Nephron (organoid): ENCODE measurements around the gene ISX.
"Not testable (repeated sequence)": the region's sequence is repeated elsewhere in the genome, so short reads cannot be mapped to it uniquely, and the experiment has no call there.

ENCODE experiments used
- H3K27ac Mint-ChIP-seq, 3 experiments: 2 replicates each; pipeline ENCODE4 v1.8.0; 2020; ENCODE audit warnings: mixed read lengths in 3 of 3, mild to moderate bottlenecking in 2 of 3, moderate library complexity in 1 of 3
- H3K27me3 Mint-ChIP-seq: 2 replicates; pipeline ENCODE4 v1.8.0; 2021; ENCODE audit warnings: low read depth, mild to moderate bottlenecking, moderate library complexity, mixed read lengths
- H3K36me3 Mint-ChIP-seq: 2 replicates; pipeline ENCODE4 v1.8.0; 2020; ENCODE audit warnings: low read depth, mixed read lengths
- H3K4me1 Mint-ChIP-seq: 2 replicates; pipeline ENCODE4 v1.8.0; 2020; ENCODE audit warnings: mixed read lengths
- H3K4me3 Mint-ChIP-seq, 3 experiments: 2 replicates each; pipeline ENCODE4 v1.8.0; 2020; ENCODE audit warnings: mild to moderate bottlenecking in 3 of 3, mixed read lengths in 3 of 3, moderate library complexity in 2 of 3
- H3K9me3 Mint-ChIP-seq: 2 replicates; pipeline ENCODE4 v1.8.0; 2020; ENCODE audit warnings: mixed read lengths
- TF ChIP-seq, protein P1 (sequence below), 3 experiments: fragments of 200-600 bp; sonication (generic); IDR thresholded peaks; one replicate each; pipeline ENCODE4 v1.5.0; 2021; ENCODE audit warnings: antibody characterized with exemption in 3 of 3; ENCODE audit not compliant: unreplicated experiment in 3 of 3

ISX gene

DNA sequence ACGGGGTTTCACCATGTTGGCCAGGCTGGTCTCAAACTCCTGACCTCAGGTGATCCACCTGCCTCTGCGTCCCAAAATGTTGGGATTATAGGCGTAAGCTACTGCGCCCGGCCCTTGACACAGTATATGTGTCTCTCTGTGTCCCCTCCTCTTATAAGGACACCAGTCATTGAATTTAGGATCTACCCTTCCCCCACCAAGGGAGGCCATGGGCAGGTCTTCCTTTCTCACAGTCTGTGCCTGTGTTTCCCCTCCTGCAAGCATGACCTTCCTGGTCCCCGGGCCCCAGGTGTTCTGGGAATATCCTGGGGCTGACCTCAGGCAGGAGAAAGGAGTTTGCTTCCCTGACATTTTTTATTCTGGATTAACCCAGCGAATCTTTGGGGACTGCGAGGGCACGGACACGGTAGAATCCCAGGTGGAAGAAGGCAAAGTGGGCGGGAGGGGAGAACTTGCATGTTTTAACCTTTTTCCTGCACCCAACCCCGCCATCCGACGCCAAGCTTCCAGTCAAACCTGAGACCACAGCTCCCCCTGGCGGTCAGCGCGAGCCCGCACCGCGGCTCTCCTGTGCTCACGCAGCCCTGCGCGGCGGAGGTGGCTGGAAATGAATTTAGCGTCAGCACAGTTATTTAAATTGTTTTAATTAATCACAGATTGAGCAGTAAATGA, 42.1 kb upstream of the ISX start:
- Mint-ChIP-seq H3K36me3 (no peaks in the 10 kb centered on the region), H3K27ac (peak overlapping the region in 2 of 3 experiments; percentile 53 to 60), H3K9me3 (peaks cover 12% of the 10 kb centered on the region)

DNA sequence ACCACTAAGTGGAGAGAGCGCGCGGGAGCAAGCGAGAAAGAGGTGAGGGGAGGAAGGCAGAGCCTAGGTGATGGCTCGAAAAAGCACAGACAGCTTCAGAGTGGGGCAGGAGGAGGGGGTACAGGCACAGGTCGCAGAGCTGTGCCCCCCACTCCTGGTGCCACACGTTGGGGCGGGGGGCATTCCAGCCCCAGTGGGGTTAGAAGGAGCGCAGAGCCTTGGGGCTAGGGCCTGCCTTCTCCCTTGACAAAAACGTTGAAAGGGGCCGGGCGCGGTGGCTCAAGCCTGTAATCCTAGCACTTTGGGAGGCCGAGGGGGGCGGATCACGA, 41.6 kb upstream of the ISX start:
- Mint-ChIP-seq H3K36me3 (no peaks in the 10 kb centered on the region), H3K4me3 (no peak overlapping the region), H3K27me3 (peaks cover 53% of the 10 kb centered on the region), H3K4me1 (peaks cover 12% of the 10 kb centered on the region), H3K9me3 (peaks cover 14% of the 10 kb centered on the region), H3K27ac (peak overlapping the region in 2 of 3 experiments; percentile 53 to 60)
- TF ChIP-seq, protein P1, sequence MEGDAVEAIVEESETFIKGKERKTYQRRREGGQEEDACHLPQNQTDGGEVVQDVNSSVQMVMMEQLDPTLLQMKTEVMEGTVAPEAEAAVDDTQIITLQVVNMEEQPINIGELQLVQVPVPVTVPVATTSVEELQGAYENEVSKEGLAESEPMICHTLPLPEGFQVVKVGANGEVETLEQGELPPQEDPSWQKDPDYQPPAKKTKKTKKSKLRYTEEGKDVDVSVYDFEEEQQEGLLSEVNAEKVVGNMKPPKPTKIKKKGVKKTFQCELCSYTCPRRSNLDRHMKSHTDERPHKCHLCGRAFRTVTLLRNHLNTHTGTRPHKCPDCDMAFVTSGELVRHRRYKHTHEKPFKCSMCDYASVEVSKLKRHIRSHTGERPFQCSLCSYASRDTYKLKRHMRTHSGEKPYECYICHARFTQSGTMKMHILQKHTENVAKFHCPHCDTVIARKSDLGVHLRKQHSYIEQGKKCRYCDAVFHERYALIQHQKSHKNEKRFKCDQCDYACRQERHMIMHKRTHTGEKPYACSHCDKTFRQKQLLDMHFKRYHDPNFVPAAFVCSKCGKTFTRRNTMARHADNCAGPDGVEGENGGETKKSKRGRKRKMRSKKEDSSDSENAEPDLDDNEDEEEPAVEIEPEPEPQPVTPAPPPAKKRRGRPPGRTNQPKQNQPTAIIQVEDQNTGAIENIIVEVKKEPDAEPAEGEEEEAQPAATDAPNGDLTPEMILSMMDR (IDR thresholded peaks at IDR 0.05; ENCODE audit: unreplicated experiment in 3 of 3) = no peak

More for the DNA sequence above, 42.1 kb upstream of the ISX start:
- Mint-ChIP-seq H3K4me3 (peak overlapping the region in 1 of 3 experiments; percentile 1), H3K4me1 (peaks cover 12% of the 10 kb centered on the region), H3K27me3 (peaks cover 53% of the 10 kb centered on the region)
- TF ChIP-seq, protein P1 (IDR thresholded peaks at IDR 0.05; ENCODE audit: unreplicated experiment in 3 of 3) = peak; percentile 93 to 97 (median 93)

DNA sequence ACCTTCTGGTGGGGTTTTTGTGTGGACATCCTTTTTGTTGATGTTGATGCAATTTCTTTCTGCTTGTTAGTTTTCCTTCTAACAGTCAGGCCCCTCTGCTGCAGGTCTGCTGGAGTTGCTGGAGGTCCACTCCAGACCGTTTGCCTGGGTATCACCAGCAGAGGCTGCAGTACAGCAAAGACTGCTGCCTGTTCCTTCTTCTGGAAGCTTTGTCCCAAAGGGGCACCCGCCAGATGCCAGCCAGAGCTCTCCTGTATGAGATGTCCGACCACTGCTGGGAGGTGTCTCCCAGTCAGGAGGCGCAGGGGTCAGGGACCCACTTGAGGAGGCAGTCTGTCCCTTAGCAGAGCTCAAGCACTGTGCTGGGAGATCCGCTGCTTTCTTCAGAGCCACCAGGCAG, 35.8 kb upstream of the ISX start:
- not testable (repeated sequence) for H3K27ac Mint-ChIP-seq, H3K36me3 Mint-ChIP-seq, H3K4me1 Mint-ChIP-seq, H3K4me3 Mint-ChIP-seq
- Mint-ChIP-seq H3K9me3 (peaks cover 15% of the 10 kb centered on the region), H3K27me3 (peaks cover 39% of the 10 kb centered on the region)

DNA sequence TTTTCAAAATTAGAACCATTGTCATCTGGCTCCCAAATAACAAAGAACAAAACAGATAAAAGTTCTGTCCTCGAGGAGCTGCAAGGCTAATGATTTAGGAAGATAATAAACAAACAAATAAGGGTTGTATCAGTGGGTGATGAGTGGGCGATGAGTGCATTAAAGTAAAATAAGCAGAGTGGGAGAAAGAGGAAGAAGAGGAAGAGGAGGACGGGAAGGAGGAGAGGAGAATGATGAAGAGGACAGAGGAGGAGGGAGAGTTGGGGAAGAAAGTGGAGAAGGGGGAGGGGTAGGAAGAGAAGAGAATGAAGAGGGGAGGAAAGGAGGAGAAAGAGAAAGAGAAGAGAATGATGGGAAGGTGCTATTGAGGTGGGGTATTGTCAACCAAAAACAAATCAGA, 33.4 kb upstream of the ISX start:
- Mint-ChIP-seq H3K4me1 (no peaks in the 10 kb centered on the region), H3K4me3 (no peak overlapping the region), H3K27ac (no peak overlapping the region), H3K27me3 (peaks cover 40% of the 10 kb centered on the region), H3K9me3 (peaks cover 10% of the 10 kb centered on the region), H3K36me3 (no peaks in the 10 kb centered on the region)
- TF ChIP-seq, protein P1 (IDR thresholded peaks at IDR 0.05; ENCODE audit: unreplicated experiment in 3 of 3) = no peak

DNA sequence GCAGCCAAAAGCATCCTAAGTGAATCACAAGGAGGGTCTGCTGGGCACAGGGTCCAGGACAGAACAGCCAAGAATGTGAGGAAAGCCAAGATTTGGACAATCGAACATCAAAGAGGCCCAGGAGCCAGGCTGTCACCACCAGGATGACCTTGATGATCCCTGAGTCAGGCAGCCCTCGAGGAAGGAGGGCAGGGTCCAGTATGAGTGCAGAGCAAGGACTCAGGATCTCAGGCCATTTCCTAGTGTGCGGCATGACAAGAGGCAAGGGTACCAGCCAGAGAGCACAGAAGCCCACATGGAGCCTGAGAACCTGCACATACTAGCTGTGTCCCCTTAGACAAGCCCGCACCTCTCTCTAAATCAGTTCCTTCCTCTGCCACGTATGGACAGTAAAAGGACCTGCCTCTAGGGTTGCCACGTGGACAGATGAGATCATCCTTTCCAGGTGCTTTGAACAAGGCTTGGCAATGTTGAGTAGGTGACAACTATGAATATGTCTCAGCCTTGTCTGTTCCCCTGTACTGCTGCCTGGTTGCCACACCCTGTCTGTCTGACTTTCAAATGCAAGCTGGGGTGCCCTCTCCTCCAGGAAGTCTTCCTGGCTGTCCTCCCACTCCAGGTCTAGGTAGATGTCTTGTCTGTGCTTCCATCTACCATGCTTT, 32.2 kb upstream of the ISX start:
- Mint-ChIP-seq H3K27me3 (peaks cover 36% of the 10 kb centered on the region), H3K36me3 (no peaks in the 10 kb centered on the region), H3K9me3 (peaks cover 6% of the 10 kb centered on the region), H3K27ac (no peak overlapping the region), H3K4me3 (no peak overlapping the region), H3K4me1 (no peaks in the 10 kb centered on the region)
- TF ChIP-seq, protein P1 (IDR thresholded peaks at IDR 0.05; ENCODE audit: unreplicated experiment in 3 of 3) = no peak

DNA sequence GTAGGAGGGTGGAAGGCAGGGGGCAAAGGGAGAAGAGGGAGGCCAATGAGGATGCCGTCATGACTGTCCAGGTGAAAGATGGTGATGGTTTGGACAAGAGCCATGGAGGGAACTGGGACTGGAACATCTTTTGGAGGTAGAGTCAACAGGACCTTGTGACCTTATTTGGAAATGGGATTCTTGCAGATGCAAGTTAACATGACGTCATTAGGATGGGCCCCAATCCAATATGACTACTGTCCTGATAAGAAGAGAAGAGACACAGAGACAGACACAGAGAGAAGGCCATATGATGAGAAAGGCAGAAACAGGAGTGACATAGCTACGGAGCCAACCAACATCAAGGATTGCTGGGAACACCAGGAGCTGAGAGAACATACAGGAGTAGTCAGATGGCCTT, 31.0 kb upstream of the ISX start:
- Mint-ChIP-seq H3K27me3 (peaks cover 40% of the 10 kb centered on the region), H3K4me1 (peaks cover 6% of the 10 kb centered on the region), H3K4me3 (no peak overlapping the region), H3K36me3 (no peaks in the 10 kb centered on the region), H3K27ac (no peak overlapping the region), H3K9me3 (no peaks in the 10 kb centered on the region)
- TF ChIP-seq, protein P1 (IDR thresholded peaks at IDR 0.05; ENCODE audit: unreplicated experiment in 3 of 3) = no peak
